GM12878 (cell line): Measurements from ENCODE around the gene BNC2. TPM values are rescaled to one million over a fixed set of nuclear protein-coding genes. Genes with fewer than 3 reads are reported as not detected.

Experiments used
- ATAC-seq: fragments of 200-7000 bp; cut with Tn5 transposase; 3 replicates; pipeline ENCODE4 v1.9.1; 2020; ENCODE audit warnings: mild to moderate bottlenecking, moderate library complexity
- BruUV-seq: library from RNA; stranded (reverse); fragments of 400-500 nt; replicated peaks from 2 replicates; lab custom pipeline; 2021; lab: Mats Ljungman, UMichigan
- CTCF ChIA-PET: fragments of 300-600 bp; sonication (Branson Sonifier 250); formaldehyde crosslinking; extraction: SDS; loops from one replicate; lab custom pipeline; 2021; ENCODE audit warnings: inconsistent platforms; lab: Yijun Ruan, JAX
- POLR2A ChIA-PET: fragments of 350-600 bp; formaldehyde crosslinking; extraction: SDS; loops from one replicate; lab custom pipeline; 2021; ENCODE audit warnings: inconsistent platforms; lab: Charles Lee
- RAD21 ChIA-PET: fragments of 300-600 bp; sonication (Branson Sonifier 250); formaldehyde crosslinking; loops from one replicate; lab custom pipeline; 2023; ENCODE audit warnings: antibody characterized with exemption; ENCODE audit not compliant: unreplicated experiment; lab: Charles Lee
- SMC1A ChIA-PET: fragments of 300-600 bp; sonication (Branson Sonifier 250); formaldehyde crosslinking; loops from one replicate; lab custom pipeline; 2023; ENCODE audit not compliant: unreplicated experiment, uncharacterized antibody; lab: Charles Lee
- DNase-seq: peaks from one replicate; pipeline ENCODE4 v3.0.0-alpha.2; 2011; ENCODE audit warnings: low read depth, low spot score
- FAIRE-seq: peaks from 3 replicates; lab custom pipeline; 2011; peaks lifted over from hg19 to GRCh38; lab: Jason Lieb, UNC
- H2AFZ ChIP-seq: 2 replicates; pipeline ENCODE4 v1.6.0; 2011; ENCODE audit warnings: low read depth, low read length, control low read depth; ENCODE audit not compliant: control insufficient read depth
- H3K27ac ChIP-seq: 2 replicates; pipeline ENCODE4 v1.5.1; 2011; ENCODE audit warnings: control low read depth; ENCODE audit not compliant: control insufficient read depth, insufficient read depth
- H3K27me3 ChIP-seq, 2 experiments: replicated peaks in 1 of 2; 2 replicates each; pipeline versions ENCODE4 v1.6.0 to v1.6.1; 2011; ENCODE audit warnings: low read length in 1 of 2; ENCODE audit not compliant: control insufficient read depth in 2 of 2, insufficient read depth in 2 of 2
- H3K36me3 ChIP-seq, 2 experiments: 2 replicates each; pipeline ENCODE4 v1.5.1; 2011; ENCODE audit warnings: low read length in 1 of 2; ENCODE audit not compliant: control insufficient read depth in 2 of 2, insufficient read depth in 2 of 2
- H3K4me1 ChIP-seq: 2 replicates; pipeline ENCODE4 v1.6.1; 2011; ENCODE audit warnings: mild to moderate bottlenecking, low read length, moderate library complexity, mixed read lengths; ENCODE audit not compliant: control insufficient read depth, insufficient read depth
- H3K4me2 ChIP-seq: 2 replicates; pipeline ENCODE4 v1.6.0; 2011; ENCODE audit warnings: control low read depth; ENCODE audit not compliant: control insufficient read depth, insufficient read depth
- H3K4me3 ChIP-seq: fragments of 200-600 bp; sonication (generic); 2 replicates; pipeline ENCODE4 v1.5.1; 2016
- H3K79me2 ChIP-seq: 2 replicates; pipeline ENCODE4 v1.6.0; 2011; ENCODE audit warnings: low read length; ENCODE audit not compliant: control insufficient read depth, insufficient read depth
- H3K9ac ChIP-seq: 2 replicates; pipeline ENCODE4 v1.8.0; 2011; ENCODE audit warnings: low read length, control low read depth, mixed read lengths; ENCODE audit not compliant: control insufficient read depth, insufficient read depth
- H3K9me3 ChIP-seq: replicated peaks from 3 replicates; pipeline ENCODE4 v1.5.1; 2011; ENCODE audit warnings: mild to moderate bottlenecking, low read length; ENCODE audit not compliant: control insufficient read depth, insufficient read depth
- H4K20me1 ChIP-seq: 2 replicates; pipeline ENCODE4 v1.6.0; 2011; ENCODE audit not compliant: control insufficient read depth, insufficient read depth
- ATF2 ChIP-seq: IDR thresholded peaks from 2 replicates; pipeline ENCODE4 v1.6.1; 2012; ENCODE audit warnings: low read length, inconsistent platforms
- BCL11A ChIP-seq: IDR thresholded peaks from 2 replicates; pipeline ENCODE4 v1.6.1; 2011; ENCODE audit warnings: low read depth, low read length
- CEBPB ChIP-seq, 2 experiments: fragments of 150-350 bp in 1 of 2; IDR thresholded peaks; 2 replicates each; pipeline ENCODE4 v1.6.1; 2012 to 2014; ENCODE audit warnings: low read depth in 2 of 2, low read length in 2 of 2, borderline replicate concordance in 1 of 2, inconsistent platforms in 1 of 2
- CHD2 ChIP-seq: IDR thresholded peaks from 2 replicates; pipeline ENCODE4 v1.6.1; 2011; ENCODE audit warnings: low read depth, low read length, improper control_type of control experiment, borderline replicate concordance
- E2F4 ChIP-seq: IDR thresholded peaks from 2 replicates; pipeline ENCODE4 v1.6.1; 2012; ENCODE audit warnings: low read depth, low read length, improper control_type of control experiment
- E2F8 ChIP-seq: fragments of 450-650 bp; IDR thresholded peaks from 2 replicates; pipeline ENCODE4 v1.6.1; 2018; ENCODE audit warnings: mild to moderate bottlenecking, low read depth, moderate library complexity; ENCODE audit not compliant: partially characterized antibody
- EED ChIP-seq: sonication (generic); IDR thresholded peaks from 2 replicates; pipeline ENCODE4 v1.6.1; 2016; ENCODE audit warnings: antibody characterized with exemption, low read depth
- KLF5 ChIP-seq: fragments of 450-650 bp; IDR thresholded peaks from 2 replicates; pipeline ENCODE4 v1.6.1; 2014; ENCODE audit warnings: mild to moderate bottlenecking; ENCODE audit not compliant: partially characterized antibody
- LARP7 ChIP-seq: fragments of 450-650 bp; IDR thresholded peaks from 2 replicates; pipeline ENCODE4 v1.6.1; 2017; ENCODE audit warnings: mild to moderate bottlenecking
- NFYB ChIP-seq: IDR thresholded peaks from 2 replicates; pipeline ENCODE4 v1.6.1; 2011; ENCODE audit warnings: low read depth, mild to moderate bottlenecking, low read length, improper control_type of control experiment, moderate library complexity; ENCODE audit not compliant: insufficient read depth
- RAD51 ChIP-seq: fragments of 450-650 bp; IDR thresholded peaks from 2 replicates; pipeline ENCODE4 v1.6.1; 2016; ENCODE audit warnings: moderate library complexity, mild to moderate bottlenecking, inconsistent platforms
- RELB ChIP-seq: fragments of 450-650 bp; IDR thresholded peaks from 2 replicates; pipeline ENCODE4 v1.6.1; 2017; ENCODE audit warnings: low read depth, mild to moderate bottlenecking, moderate library complexity
- SIX5 ChIP-seq: IDR thresholded peaks from 2 replicates; pipeline ENCODE4 v1.6.1; 2011; ENCODE audit warnings: mild to moderate bottlenecking, low read depth, low read length, moderate library complexity; ENCODE audit not compliant: severe bottlenecking
- SP1 ChIP-seq: IDR thresholded peaks from one replicate; pipeline ENCODE4 v1.6.1; 2011; ENCODE audit warnings: low read depth, low read length
- SPI1 ChIP-seq: IDR thresholded peaks from 2 replicates; pipeline ENCODE4 v1.6.1; 2011; ENCODE audit warnings: low read depth, mild to moderate bottlenecking, low read length, moderate library complexity, borderline replicate concordance; ENCODE audit not compliant: insufficient read depth
- SRF ChIP-seq, 2 experiments: IDR thresholded peaks; 2 replicates each; pipeline ENCODE4 v1.6.1; 2011; ENCODE audit warnings: low read depth in 2 of 2, low read length in 2 of 2, mild to moderate bottlenecking in 1 of 2, moderate library complexity in 1 of 2
- USF2 ChIP-seq: IDR thresholded peaks from 2 replicates; pipeline ENCODE4 v1.6.1; 2011; ENCODE audit warnings: low read depth, low read length, improper control_type of control experiment, borderline replicate concordance
- ZBED1 ChIP-seq: IDR thresholded peaks from 2 replicates; pipeline ENCODE4 v1.6.1; 2016; ENCODE audit warnings: borderline replicate concordance
- WGBS: methylation state at CpG from one replicate; pipeline ENCODE4 v1.1.6; 2016; ENCODE audit warnings: low lambda C conversion rate; ENCODE audit not compliant: insufficient replicate concordance, insufficient coverage; ENCODE audit errors: missing lambda C conversion rate; 5-methylcytosine and 5-hydroxymethylcytosine counted together
- in situ Hi-C: fragments of 300-500 bp; cut with MboI; formaldehyde crosslinking; loops from 9 replicates; pipeline ENCODE4 v1.14.3; 2018; ENCODE audit warnings: mixed read lengths
- intact Hi-C: fragments of 100-400 bp; cut with micrococcal nuclease; formaldehyde crosslinking; loops from one replicate; pipeline ENCODE4 v1.14.2; 2022; ENCODE audit not compliant: unreplicated experiment
- polyA plus RNA-seq, 11 experiments: library from polyadenylated mRNA; depleted of rRNA in 4 of 11; unstranded in 6 of 11; stranded (reverse) in 5 of 11; fragments of >200 nt; fragmentation: Nextera tagmentation in 4 of 11; fragmentation: Illumina TruSeq in 1 of 11; extraction: Ambion mirVana in 4 of 11; extraction: Trizol in 1 of 11; gene quantifications; 1 replicate in 1 of 11; 2 replicates in 10 of 11; pipeline versions ENCODE4 v1.2.1 to v1.2.3, GENCODE V29; 2011 to 2016; ENCODE audit warnings: inconsistent platforms in 2 of 11, missing spikeins in 2 of 11, low read depth in 1 of 11
- total RNA-seq, 4 experiments: library from RNA; depleted of rRNA in 3 of 4; stranded (reverse); fragments of >200 nt in 3 of 4; fragmentation: Illumina TruSeq in 1 of 4; extraction: Trizol in 1 of 4; gene quantifications; 2 replicates each; pipeline versions ENCODE4 v1.2.1 to v1.2.3, GENCODE V29; 2013 to 2021

The BNC2 gene
- total and polyA plus RNA-seq, 10 of the 15 experiments (the other 5 are each of a cell fraction or from before 2014, with no cell fraction given) = 0.05 to 14.5 (median 0.26) TPM

GRCh38 chr9:16361118-16361517 lies 509.4 kb downstream of the BNC2 start:
- no TSS peak for BruUV-seq
- TF ChIP-seq E2F4 (no peak), BCL11A (no peak), EED (no peak), ZBED1 (no peak), SIX5 (no peak), USF2 (no peak), SPI1 (no peak), CHD2 (no peak), RELB (no peak), KLF5 (no peak), NFYB (no peak), E2F8 (no peak), CEBPB (IDR thresholded peaks at IDR 0.05; ENCODE audit: borderline replicate concordance in 1 of 2, low read depth in 2 of 2, low read length in 2 of 2) (no peak), ATF2 (no peak), LARP7 (no peak), RAD51 (no peak), SRF (IDR thresholded peaks at IDR 0.05; ENCODE audit: low read depth in 2 of 2, low read length in 2 of 2) (no peak), SP1 (no peak)

More at GRCh38 chr9:16361118-16361517, 509.4 kb downstream of the BNC2 start:
- CTCF ChIA-PET = no interaction called here
- Histone ChIP-seq H3K79me2 (no peaks in the 10 kb centered on the region), H3K27ac (no peak overlapping the region), H3K27me3 (no peaks in the 10 kb centered on the region), H2AFZ (no peak overlapping the region), H3K4me3 (no peak overlapping the region), H4K20me1 (no peaks in the 10 kb centered on the region), H3K9me3 (no peaks in the 10 kb centered on the region; the same call in 2 of the 3 replicates), H3K4me2 (no peak overlapping the region), H3K4me1 (no peaks in the 10 kb centered on the region), H3K36me3 (no peaks in the 10 kb centered on the region), H3K9ac (no peak overlapping the region)
- FAIRE-seq (no peak), ATAC-seq (no peak), DNase-seq (no peak)
- 30% methylated on average over 3 of the region's 3 CpGs for whole genome bisulfite sequencing
- POLR2A ChIA-PET = no interaction called here
- SMC1A ChIA-PET = interaction anchor here (0.7 to 0.9 kb wide), 2 partner anchors 9 to 573 kb away, joined by 3 read pairs; no protein-coding TSS in a partner anchor
- intact Hi-C loops (no loop called here), in situ Hi-C loops (no loop called here)
- RAD21 ChIA-PET = no interaction called here
